ENCODE data around the gene GDPGP1.
"Not testable (repeated sequence)": the region's sequence is repeated elsewhere in the genome, so short reads cannot be mapped to it uniquely, and the experiment has no call there.

Gene GDPGP1

GRCh38 chr15:90234096-90234988 is at the start of gene GDPGP1:
TSS of gene GDPGP1 (plus strand) at chr15:90234209. CDS start at chr15:90240909, 6,700 bp downstream.
- no peak for DNase-seq (ENCODE audit: low read depth)

GRCh38 chr15:90184786-90185704 is 49.0 kb upstream of the GDPGP1 start:
- peak; percentile 12 for DNase-seq (ENCODE audit: low read depth)

- DNase-seq (ENCODE audit: low read depth), result no peak
These were observed 46.6 kb upstream of the GDPGP1 start for GRCh38 chr15:90187257-90187868.

- DNase-seq (ENCODE audit: low read depth), result not testable (repeated sequence)
These were observed 45.9 kb upstream of the GDPGP1 start for GRCh38 chr15:90188065-90188464.

GRCh38 chr15:90188914-90189748 is 44.9 kb upstream of the GDPGP1 start:
- no peak for DNase-seq (ENCODE audit: low read depth)

GRCh38 chr15:90189781-90190467 is 44.1 kb upstream of the GDPGP1 start:
- DNase-seq (ENCODE audit: low read depth), result no peak

GRCh38 chr15:90190606-90191343 is 43.2 kb upstream of the GDPGP1 start:
- DNase-seq (ENCODE audit: low read depth), result no peak

GRCh38 chr15:90191344-90191687 is 42.7 kb upstream of the GDPGP1 start:
- no peak for DNase-seq (ENCODE audit: low read depth)

GRCh38 chr15:90191794-90192509 is 42.1 kb upstream of the GDPGP1 start:
- peak; percentile 3 for DNase-seq (ENCODE audit: low read depth)

- DNase-seq (ENCODE audit: low read depth), result no peak
These were observed 40.8 kb upstream of the GDPGP1 start for GRCh38 chr15:90192961-90193786.

GRCh38 chr15:90194655-90195054 is 39.4 kb upstream of the GDPGP1 start:
- no peak for DNase-seq (ENCODE audit: low read depth)

GRCh38 chr15:90200534-90201129 is 33.4 kb upstream of the GDPGP1 start:
- no peak for DNase-seq (ENCODE audit: low read depth)

- peak; percentile 49 for DNase-seq (ENCODE audit: low read depth)
These were observed 32.7 kb upstream of the GDPGP1 start, which contains the start of gene SEMA4B for GRCh38 chr15:90201130-90201943. TSS of gene SEMA4B (plus strand) at chr15:90201330. CDS start at chr15:90201579, 249 bp downstream.

- no peak for DNase-seq (ENCODE audit: low read depth)
These were observed 32.0 kb upstream of the GDPGP1 start for GRCh38 chr15:90201944-90202375.

- no peak for DNase-seq (ENCODE audit: low read depth)
These were observed 31.1 kb upstream of the GDPGP1 start for GRCh38 chr15:90202929-90203328.

- no peak for DNase-seq (ENCODE audit: low read depth)
These were observed 30.5 kb upstream of the GDPGP1 start for GRCh38 chr15:90203473-90203872.

GRCh38 chr15:90203922-90204321 is 30.1 kb upstream of the GDPGP1 start:
- no peak for DNase-seq (ENCODE audit: low read depth)
